ENCODE measurements around the gene CCL28.
"Not testable (repeated sequence)": the region's sequence is repeated elsewhere in the genome, so short reads cannot be mapped to it uniquely, and the experiment has no call there.

Gene CCL28, protein sequence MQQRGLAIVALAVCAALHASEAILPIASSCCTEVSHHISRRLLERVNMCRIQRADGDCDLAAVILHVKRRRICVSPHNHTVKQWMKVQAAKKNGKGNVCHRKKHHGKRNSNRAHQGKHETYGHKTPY

DNA sequence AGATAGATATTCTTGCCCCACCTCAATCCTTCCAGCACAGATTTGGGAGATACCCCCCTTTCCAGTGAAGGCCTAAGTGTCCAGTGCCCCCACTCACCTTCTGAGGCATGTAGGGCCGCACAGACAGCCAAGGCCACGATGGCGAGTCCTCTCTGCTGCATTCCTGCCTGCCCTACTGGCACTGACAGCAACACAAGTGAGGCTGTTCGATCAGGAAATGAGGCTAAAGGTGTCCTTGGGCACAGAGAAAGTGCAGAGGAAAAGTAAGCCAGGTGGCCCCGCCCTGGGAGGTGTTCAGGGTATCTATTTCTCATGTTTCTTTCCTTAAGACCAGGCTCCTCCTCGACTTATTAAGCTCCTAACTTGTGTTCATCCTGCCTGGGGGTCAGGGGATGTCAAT lies at the start of gene CCL28:
TSS of gene CCL28 (minus strand) at position 236 of the 400 bp plus-strand sequence. CDS start at position 161, 75 bp downstream.
- no peak for DNase-seq (ENCODE audit: low read depth in 2 of 2)

DNA sequence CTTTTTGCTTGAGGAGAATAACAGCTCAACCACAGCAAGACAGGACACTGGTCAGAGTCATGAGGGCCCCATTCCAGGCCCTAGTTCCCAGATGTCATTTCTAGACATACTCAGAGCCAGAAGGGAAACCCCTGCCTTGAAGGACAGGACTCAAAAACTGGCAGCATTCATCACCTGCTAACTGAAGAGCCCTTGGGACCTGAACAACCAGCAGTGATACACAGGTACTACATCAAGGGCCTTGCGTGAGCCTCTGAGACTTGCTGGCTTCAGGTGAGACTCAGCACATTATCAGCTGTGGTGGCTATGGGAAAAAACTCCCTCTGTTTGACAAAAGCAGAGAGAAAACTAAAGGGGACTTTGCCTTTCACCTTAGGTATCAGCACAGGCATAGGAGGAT lies 48.9 kb upstream of the CCL28 start:
- no peak for DNase-seq (ENCODE audit: low read depth in 2 of 2)

DNA sequence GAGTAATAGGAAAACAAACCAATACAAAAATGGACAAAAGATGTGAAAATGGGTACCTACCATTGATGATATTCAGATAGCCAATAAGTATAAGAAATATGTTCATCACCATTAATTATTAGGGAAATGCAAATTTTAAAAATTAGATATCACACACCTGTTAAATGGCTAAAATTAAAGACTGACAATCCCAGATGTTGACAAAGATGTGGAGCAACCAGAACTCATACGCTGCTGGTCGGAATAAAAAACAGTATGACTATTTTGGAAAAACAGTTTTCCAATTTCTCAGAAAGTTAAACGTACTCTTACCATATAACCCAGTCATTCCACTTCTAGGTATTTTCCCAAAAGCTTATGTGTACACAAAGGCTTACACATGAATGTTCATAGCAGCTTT lies 44.4 kb upstream of the CCL28 start:
- DNase-seq (ENCODE audit: low read depth in 2 of 2) = no peak

DNA sequence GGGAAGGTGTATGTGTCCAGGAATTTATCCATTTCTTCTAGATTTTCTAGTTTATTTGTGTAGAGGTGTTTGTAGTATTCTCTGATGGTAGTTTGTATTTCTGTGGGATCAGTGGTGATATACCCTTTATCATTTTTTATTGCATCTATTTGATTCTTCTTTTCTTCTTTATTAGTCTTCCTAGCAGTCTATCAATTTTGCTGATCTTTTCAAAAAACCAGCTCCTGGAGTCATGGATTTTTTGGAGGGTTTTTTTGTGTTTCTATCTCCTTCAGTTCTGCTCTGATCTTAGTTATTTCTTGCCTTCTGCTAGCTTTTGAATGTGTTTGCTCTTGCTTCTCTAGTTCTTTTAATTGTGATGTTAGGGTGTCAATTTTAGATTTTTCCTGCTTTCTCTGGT lies 29.4 kb upstream of the CCL28 start:
- DNase-seq (ENCODE audit: low read depth in 2 of 2) = not testable (repeated sequence)

DNA sequence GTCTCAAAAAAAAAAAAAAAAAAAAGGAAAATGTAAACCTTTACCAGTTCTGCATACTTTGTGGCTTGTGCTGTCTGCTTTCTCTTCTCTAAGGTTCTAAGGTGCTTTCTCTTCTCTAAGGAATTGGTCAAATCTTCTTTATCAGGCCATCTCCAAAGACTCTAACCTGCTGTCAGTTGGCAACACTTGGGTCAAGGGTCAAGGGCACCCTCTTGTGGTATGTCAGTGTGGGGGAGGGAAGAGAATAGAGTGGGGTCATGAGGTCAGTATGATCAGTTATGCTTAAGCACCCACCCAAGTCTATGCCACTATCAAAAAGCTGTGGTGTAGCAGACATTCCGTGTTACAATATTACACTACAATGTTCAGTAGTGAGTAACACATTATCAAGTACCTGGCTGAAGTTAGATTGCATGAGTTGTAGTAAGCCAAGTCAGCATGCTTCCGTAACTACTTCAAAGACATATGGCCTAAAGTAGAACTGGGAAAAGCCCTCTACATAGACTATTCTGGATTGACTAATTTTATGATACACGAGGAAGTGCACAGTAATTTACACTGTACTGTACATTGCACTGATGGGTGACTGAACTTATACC lies 25.0 kb upstream of the CCL28 start:
- DNase-seq (ENCODE audit: low read depth in 2 of 2) = no peak

DNA sequence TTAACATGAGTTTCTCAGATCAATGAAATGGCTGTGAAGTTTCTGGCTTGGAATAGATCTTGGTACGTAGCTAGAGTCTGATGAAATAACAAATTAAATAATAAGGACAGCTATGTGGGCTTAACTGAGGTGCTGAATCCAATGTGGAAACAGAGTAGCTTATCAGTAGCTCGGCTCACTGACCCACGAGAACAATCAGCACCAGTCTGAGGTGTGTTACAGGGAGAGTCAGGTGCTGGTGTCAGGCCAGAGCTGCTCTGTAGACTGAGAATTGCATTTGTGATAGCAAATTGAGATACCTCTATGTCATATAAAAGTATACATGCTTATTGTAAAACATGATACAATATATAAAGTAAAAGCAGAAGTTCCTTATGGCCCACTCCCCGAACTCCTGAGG lies 21.2 kb upstream of the CCL28 start:
- no peak for DNase-seq (ENCODE audit: low read depth in 2 of 2)

DNA sequence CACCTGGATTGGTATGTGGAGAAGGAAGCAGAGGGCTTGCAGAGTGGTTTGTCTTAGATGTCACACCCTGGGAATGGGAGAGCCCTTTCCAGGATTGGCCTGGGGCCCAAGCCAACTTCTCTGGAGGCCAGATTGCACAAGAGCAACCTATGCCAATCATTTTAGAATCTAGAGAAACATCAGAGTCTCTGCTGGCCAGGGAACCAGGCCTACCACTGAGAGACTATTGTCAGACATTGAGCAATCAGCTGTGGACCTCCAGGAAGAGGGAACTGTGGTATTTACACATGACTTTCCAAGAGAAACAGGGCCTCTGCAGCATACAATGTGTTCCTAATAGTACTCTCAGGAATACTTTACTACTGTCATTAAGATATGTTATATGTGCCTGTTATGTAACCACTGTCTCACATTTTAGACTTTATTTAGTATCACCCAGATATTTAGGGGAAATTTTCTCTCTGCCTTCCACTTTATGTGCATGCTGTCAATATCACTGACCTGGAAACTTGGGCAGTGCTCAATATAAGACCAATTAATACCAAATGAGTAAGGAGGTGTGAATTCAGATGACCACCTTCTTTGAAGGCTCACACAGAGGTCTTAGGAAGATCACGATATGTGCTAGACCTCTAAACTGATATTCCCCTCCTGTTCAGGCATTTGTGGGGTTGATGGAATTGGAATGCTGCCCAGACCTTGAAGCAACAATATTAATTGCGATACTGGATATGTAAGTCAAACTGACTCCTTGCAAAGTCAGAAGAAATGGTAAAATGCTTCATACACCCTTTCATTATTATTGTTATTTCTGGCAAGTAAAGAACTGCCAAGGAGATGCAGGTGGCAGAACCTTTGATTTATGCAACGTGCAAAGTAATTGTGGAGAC lies 20.5 kb upstream of the CCL28 start:
- DNase-seq (ENCODE audit: low read depth in 2 of 2) = no peak

DNA sequence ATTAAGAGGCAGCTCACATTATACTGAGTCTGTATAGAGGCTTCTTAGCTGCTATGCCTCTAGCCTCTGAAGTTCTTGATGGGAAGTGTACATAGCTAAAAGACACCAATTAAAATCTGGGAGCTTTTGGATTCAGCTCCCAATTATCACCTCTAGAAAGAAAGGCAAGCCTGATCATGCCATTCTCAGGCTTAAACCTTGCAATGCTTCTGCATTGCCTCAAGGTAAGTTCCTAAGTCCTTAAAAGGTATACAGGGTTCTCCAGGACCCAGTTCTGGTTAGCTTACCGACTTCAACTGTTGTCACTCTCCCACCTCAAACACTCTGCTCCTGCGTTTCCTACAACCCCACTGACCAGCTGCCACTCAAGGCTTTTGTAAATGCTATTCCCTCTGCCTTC lies 17.5 kb upstream of the CCL28 start:
- no peak for DNase-seq (ENCODE audit: low read depth in 2 of 2)

DNA sequence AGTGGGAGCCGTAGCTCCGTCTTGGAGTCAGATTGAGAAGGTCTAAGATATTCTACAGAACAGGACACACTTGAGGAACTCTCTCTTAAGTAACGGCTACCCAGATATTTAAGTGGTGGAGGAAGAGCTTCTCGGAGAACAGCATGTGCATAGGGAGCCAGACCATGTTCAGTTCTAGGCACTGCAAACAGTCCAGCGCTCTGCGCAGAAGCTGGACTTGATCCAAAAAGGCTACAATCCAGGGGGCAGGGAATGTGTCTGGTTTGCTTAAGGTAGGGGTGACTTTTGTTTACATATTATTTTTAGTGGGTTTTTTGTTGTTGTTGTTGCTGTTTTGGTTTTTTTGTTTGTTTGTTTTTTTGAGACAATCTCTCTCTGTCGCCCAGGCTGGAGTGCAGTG lies 16.8 kb upstream of the CCL28 start:
- no peak for DNase-seq (ENCODE audit: low read depth in 2 of 2)

DNA sequence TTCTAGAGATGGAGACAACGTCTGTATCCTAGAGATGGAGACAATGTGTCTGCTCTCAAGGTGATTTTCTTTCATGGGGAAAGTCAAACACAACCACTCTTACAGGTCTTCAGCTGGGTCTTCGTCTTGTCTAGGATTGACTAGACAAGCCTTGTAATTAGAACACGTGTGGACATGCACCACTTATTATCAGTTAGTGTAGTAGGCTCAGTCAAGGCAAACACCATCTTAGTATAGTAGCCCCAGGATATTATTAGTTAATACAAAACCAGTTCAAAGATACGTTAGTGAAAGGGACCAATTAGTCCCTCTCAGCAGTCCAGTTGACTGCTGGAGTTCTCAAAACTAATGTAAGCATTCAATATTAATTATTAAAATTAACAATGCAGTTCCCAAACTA lies 15.1 kb upstream of the CCL28 start:
- DNase-seq (ENCODE audit: low read depth in 2 of 2) = no peak

DNA sequence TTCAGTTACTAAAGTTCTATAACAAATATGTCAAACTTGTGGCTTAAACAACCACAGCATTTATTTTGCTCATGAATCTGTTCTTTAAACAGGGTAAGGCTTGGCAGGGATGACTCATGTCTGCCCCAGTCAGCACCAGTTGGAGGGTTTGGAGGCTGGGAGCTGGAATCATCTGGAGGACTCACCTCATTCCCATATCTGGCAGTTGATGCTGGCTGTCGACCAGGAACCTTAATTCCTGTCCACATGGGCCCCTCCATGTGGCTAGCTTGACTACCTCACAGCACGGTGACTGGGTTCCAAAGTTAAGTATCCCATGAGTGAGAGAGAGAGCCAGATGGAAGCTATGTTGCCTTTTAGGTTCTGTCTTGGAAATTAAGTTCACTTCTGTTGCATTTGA lies 13.8 kb upstream of the CCL28 start:
- DNase-seq (ENCODE audit: low read depth in 2 of 2) = no peak

DNA sequence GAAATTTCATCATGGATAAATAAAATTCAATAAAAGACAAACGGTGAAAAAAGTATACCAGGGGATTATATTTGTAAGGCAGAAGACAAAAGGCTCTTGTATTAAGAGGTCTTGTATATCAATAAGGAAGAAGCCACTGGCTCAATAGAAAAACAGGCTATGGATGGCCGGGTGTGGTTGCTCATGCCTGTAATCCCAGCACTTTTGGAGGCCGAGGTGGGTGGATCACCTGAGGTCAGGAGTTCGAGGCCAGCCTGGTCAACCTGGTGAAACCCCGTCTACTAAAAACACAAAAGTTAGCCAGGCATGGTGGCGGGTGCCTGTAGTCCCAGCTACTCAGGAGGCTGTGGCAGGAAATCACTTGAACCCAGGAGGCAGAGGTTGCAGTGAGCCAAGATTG lies 10.9 kb upstream of the CCL28 start:
- DNase-seq (ENCODE audit: low read depth in 2 of 2) = not testable (repeated sequence)

DNA sequence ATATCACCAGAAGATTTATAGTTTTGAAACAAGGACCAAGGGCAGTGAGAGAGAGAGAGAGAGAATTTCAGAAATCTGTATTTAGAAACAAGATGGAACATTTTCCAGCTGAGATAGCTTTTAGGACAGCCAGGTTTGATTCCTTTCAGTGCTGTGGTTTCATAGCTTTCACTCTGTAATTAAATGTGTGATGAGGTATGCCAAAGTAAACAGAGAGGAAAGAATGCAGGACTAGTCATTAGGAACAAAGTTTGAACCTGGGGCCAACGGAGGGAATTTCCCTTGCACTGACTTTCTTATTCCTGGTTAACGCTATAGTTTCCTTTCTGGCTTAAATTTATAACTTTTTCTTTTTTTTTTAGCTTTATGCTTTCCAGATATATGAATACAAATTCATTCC lies 10.0 kb upstream of the CCL28 start:
- DNase-seq (ENCODE audit: low read depth in 2 of 2) = no peak

DNA sequence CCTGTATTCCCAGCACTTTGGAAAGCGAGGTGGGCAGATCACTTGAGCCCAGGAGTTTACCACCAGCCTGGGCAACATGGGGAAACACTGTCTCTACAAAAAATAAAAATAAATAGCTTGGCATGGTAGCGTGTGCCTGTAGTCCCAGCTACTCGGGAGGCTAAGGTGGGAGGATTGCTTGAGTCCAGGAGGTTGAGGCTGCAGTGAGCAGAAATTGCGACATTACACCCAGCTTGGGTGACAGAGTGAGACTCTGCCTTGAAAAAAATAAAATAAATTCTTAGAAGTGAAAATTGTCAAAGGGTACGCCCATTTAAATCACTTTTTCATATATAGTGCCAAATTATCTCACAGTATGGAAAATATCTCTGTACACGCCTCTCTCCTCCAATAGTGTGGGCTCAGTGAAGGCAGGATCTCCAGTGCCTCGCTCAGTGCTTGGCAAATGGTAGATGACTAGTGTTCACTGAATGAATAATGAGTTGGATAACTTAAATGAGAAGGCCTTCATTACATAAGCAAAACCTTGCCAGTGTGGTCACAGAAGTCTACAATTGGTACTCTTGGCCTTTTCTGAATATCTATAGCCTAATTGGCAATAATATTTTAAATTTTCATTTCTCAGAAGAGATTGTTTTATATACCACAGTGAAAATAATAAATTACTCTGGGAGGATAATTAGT lies 9.4 kb upstream of the CCL28 start:
- DNase-seq (ENCODE audit: low read depth in 2 of 2) = no peak

DNA sequence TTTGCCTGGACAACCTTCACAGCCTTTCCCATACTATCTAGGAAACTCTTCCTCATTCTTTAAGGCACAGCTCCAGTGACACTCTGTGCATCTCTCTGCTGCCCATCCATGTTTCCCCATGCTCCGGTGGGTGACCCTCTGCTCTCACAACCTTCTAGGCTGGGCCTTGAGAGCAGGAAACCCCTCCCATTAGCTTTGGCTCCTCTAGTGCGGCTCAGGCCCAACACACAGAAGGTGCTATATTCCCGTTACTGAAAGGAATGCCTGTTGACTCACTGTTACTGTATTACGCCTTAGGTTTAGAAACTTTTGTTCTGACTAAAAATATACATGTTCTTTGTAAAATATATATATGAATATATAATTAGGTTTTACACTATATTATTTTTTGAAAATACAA lies 8.1 kb upstream of the CCL28 start:
- DNase-seq (ENCODE audit: low read depth in 2 of 2) = no peak

DNA sequence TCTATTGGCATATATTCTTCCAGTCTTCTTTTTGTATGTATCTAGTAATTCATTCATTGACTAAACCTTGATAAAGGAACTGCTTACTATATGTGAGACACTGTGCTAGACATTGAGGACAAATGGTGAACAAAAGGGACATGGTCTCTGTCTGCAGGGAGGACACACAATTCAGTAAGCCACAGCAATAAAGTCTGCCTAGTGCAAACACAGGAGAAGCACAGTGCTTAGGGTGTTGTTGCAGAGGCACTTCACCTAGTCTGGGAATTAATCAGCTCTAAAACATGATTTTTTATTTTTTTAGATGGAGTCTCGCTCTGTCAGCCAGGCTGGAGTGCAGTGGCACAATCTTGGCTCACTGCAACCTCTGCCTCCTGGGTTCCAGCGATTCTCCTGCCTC lies 6.4 kb upstream of the CCL28 start:
- no peak for DNase-seq (ENCODE audit: low read depth in 2 of 2)

DNA sequence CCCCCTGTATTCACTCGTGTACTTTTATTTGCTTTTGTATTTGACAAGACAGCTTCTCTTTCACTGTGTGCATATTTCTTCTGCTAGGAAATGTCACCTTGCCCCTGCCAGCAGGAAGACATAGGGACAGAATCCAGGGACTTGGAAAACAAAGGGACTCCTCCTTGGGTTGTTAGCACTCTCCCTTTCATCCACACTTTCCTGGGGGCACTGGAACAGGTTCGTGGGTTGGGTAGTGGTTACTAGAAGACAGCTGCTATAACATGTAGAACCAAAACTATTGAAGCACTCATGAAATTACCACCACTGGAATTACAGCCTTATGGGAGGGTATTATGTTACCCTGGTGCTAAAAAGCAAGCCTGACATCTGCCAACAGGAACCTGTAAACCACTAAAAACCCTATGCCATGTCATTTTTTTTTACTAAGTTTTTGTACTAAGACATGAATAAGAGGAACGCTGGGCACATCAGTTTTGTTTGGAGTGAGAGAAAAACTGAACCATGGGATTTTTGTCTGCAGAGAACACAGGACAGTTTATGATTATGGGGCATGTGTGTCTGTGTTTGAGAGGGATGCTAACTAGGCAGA lies 4.7 kb upstream of the CCL28 start:
- no peak for DNase-seq (ENCODE audit: low read depth in 2 of 2)

DNA sequence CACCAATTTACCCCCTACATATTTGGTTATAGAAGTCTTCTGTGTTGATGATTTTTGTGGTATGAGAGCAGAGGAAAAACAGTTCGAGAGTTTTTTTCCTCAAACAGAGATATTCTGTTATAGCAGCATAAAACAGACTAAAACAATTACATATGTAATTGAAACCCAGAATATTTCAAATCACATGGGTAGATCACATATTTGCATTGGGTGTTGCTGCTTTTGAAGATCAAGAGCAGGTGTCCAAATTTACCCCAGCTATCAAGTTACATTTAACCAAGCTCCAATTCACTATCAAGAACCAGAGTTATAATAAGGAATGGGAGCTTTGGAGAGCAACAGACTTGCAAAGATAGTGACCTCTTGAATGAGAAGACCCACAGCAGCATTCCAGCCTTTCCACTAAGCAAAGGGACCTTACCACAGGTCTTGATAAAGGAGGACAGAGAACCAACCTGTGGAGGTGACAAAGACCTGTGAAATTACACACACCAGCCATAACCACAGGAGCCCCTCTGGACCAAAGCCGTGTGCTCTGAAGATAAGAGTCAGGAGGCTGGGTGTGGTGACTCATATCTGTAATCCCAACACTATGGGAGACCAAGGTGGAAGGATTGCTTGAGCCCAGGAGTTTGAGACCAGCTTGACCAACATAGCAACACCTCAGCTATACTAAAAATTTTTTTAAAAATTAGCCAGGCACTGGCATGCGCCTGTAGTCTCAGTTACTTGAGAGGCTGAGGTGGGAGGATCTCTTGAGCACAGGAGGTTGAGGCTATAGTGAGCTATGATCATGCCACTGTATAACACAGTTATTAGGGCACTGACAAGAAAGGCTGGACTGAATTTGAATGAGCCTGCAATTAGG lies 4.0 kb upstream of the CCL28 start:
- DNase-seq (ENCODE audit: low read depth in 2 of 2) = no peak

DNA sequence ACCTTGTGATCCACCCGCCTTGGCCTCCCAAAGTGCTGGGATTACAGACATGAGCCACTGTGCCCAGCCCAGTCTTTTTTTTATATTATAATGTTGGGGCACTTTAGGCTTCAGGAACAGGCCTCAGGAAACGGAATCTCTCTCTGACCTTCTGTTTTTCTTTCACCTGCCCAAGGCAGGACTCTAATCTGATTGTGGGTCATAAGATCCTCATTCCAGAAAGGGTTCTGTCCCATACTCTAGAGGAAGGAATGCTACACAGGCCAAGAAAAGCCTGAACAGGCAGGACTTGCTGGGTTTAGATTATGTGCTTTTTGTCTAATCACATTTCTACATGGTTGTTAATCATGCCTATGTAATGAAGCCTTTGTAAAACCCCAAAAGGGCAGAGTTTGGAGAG lies 1.8 kb upstream of the CCL28 start:
- no peak for DNase-seq (ENCODE audit: low read depth in 2 of 2)

DNA sequence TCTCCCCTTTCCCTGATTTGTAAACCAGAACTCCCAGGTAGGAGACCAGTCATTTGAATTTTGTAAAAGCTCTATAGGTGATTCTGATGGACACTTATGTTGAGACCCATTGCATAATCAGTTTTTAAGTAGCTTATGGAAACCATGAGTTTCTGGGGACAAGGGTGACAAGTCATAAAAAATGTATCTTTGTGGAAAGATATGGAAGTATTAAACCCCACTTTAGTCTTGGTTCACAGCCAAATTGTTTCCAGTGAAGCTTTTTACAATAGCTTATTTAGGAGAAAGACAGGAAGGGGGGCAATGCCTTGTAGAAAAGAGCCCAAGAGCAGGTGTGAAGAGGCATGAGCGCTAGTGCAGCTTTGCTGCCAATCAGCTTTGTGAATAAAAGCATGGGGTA lies 453 bp upstream of the CCL28 start:
- DNase-seq (ENCODE audit: low read depth in 2 of 2) = no peak

DNA sequence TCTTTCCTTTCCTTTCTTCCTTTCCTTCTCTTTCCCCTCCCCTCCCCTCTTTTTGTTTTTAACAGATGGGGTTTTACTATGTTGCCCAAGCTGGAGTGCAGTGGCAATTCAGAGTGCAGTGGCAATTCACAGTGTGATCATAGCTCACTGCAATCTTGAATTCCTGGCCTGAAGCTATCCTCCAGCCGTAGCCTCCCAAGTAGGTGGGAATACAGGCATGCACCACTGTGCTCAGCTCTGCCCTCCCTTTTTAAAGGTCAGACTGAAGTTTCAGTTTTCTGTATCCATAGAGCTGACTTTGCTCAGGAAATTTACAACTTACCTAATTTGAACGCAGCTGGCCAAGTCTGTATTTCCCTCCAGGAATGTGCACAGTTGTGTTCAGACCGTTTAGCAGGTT lies 696 bp downstream of the CCL28 start:
- DNase-seq (ENCODE audit: low read depth in 2 of 2) = no peak
